HG03060 (cell line): ENCODE data around the gene KLF13.

Source experiments
- ATAC-seq: cut with Tn5 transposase; IDR thresholded peaks from one replicate; pipeline ENCODE4 v1.9.1; 2021; ENCODE audit warnings: low read depth, moderate number of reproducible peaks; ENCODE audit not compliant: unreplicated experiment

The KLF13 gene

GRCh38 chr15:31360843-31361763 is 34.5 kb downstream of the KLF13 start:
- ATAC-seq, result peak; percentile 40

DNA sequence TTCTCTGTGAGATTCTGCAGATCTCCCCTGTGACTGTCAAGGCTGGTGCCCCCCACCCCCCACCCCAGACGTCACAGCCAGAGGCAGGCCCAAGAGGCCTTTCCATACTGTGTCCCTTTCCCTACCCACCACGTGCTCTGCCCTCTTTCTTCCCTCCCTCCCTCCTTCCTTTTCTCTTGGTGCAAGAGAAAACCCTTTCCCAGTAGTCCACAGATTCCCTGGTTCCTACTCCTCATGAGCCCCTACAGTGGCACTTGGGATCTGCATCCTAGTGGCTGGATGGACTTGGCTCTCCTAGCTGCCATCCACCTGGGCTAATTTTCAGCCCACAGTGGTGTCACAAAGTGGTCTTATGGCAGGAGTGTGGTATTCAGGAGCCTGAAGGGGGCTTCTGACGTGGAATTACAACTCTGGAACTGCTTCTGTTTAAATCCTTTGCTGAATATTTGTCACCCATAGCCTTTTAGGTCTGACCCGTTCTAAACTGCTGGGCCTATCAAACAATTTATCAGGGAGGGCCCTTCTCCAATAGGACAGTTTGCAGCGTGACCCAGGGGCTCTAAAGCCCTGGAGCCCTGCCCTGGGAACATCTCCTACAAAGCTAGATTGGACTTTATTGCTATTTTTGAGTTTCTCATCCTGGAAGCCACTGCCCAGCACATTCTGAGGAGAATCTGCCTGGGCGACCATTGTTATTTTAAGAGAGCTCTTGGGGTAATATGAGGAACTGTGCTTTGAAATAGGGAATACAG is 35.3 kb downstream of the KLF13 start:
- no peak for ATAC-seq

DNA sequence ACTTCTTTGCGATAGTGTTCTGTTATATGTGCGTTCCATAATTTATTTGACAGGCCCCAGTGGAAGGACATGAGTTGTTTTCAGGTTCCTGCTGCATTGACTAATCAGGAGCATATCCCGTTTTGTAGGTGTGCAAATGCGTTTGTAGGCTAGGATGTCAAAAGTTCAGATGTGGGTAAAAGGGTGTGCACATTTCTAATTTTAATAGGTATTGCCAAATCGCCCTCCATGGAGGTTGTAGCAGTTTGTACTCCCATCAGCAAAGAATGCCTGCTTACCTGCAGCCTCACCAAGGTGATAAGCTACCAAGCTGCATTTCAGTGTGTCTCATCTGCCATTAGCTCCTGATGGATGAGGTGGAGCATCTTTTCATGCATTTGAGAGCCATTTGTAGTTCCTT is 36.3 kb downstream of the KLF13 start:
- no peak for ATAC-seq

GRCh38 chr15:31364301-31365031 is 37.8 kb downstream of the KLF13 start:
- ATAC-seq, result no peak

GRCh38 chr15:31365032-31365654 is 38.5 kb downstream of the KLF13 start:
- no peak for ATAC-seq

DNA sequence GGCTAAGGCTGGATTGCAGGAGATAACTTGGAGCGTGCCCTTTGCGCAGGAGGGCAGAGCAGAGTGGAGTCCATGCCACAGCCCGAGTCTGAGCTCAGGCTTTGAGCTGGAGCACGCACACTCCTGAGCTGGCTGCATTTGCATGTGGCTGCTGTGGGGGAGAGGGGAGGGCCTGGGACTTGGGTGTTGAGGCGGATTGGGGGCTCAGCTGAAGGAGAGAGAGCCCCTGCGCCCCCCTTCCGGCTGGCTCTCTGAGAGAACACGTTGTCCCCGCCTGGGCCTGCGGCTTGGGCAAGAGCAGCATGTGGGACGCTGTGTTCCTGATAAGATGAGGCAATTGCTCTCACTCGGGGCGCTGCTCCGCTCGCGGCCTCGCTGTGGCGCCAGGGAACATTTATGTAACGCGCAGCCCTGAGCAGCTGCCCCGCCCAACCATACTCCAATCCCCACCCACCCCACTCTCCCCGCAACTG is 39.1 kb downstream of the KLF13 start:
- ATAC-seq, result no peak

DNA sequence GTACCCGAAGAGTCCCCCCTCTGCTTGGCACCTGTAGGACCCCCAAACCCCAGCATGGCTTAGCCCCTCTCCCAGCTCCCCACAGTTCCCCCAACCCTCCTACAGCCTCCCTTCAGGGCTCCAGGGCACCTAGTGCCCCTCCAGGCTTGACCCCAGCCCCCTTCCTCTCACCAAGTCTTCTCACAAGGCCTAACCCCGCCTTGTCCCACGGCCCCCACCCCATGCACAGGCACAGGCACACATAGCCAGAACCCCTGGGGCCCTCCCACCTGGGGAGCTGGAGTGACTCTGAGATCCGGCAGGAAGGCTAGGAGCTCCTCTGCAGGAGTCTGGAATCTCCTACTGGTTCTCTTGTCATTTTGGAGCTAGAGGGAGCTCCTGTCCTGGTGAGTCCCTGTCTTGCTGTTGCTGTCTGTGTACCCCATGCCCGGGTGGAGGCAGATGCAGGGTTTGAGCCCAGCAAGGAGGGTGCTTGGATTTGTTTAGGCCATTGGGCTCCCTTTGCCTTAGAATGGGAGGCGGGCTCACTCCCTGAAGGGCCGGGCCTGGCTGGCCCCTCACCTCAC is 39.6 kb downstream of the KLF13 start:
- ATAC-seq, result no peak

DNA sequence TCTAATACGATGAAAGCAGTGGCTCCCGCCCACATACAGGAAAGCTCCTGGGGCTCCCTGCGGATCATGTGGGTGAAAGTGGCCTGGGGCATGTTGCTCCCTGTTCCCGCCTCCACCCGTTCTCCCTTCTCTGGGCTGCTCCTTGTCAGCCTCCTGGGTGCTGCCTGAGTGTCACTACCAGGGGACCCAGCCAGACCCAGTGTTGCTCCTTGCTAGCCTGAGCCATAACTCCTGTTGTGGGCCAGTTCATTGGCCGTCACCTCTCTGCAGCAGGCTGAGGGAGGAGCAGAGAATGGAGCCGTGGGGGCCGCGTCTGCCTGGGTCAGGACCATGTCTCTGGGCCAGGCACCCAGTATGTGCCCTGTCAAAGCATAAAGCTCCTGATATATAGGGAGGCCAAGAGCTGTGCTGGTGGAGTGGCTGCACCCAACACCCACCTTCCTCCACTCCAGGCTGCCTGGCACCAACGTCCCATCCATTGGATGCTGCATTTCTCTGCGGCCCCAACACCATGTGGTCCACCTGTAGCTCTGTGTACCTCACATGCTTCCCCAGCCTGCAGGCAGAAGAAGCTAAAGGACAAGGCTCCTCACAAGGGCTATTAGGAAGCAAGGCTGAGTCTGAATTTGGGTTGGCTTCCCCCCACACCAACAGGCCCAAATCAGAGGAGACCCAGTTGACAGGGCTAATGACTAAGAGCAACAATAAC is 40.5 kb downstream of the KLF13 start:
- no peak for ATAC-seq

DNA sequence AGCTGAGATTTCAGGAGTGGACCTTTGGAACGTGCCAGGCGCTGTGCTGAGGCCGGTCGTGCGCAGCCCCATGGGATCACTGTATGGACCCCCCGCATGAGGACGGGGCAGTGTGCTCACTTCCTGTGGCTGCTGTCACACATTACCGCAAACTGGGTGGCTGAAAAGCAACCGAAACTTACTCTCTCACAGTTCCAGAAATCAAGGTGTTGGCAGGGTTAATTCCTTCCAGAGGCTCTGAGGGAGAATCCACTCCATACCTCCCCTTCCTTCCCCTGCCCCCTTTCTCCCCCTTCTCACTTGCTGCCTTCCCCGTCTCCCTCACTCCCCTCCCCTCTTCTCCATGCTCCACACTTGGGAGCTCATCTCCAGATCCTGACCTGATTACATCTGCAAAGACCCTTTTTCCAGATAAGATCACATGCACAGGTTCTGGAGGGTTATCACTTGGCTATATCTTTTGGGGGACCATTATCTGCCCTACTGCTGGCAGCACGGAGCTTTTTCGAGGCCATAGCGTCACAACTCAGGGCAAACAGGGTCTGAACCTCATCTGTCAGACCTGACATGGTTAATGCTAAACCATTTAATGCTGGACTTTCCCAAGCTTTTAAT is 41.2 kb downstream of the KLF13 start:
- no peak for ATAC-seq

- ATAC-seq, result no peak
Observed at GRCh38 chr15:31369727-31370126, 43.1 kb downstream of the KLF13 start.

GRCh38 chr15:31371520-31372240 is 45.0 kb downstream of the KLF13 start:
- ATAC-seq, result no peak

DNA sequence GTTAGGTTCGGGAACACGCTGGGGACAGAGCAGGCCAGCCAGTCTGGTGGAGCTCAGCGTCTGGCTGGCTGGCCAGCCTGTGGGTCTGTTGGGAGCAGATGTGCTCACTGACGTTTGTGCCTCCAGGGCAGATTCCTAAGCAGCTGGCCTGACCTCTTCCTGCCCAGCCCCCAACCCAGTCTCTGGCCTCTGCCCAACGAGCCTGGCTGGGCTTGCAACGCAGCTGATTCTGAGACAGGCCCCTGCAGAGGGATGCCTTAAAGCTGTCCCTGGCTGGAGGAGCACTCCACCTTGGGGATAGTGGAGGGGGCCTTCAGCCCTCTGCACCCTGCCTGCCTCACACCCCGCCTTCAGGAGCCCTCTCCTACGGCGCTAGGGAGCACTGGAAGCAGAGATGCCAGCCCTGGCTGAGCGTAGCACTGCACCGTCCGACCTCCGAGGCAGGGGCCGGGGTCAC is 46.0 kb downstream of the KLF13 start:
- ATAC-seq, result no peak

- no peak for ATAC-seq
Observed at GRCh38 chr15:31373096-31373865, 46.6 kb downstream of the KLF13 start.

DNA sequence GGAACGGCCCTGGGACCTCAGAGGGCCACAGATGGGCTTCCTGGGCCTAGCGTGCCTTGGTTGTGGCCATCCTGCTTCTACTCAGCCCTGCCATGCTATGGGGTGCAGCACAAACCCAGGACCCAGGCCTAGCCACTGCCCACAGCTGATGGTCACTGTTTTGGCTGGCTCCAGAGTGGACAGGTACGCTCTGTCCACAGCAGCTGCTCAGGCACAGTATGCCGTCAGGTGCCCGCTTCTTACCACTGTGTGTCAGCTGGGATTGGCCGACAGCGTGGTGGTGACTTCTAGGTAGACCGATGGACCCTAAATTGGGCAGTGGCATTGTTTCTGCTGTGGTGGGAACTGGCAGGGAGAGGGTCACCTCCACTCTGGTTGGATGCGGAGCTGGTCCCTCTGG is 47.3 kb downstream of the KLF13 start:
- no peak for ATAC-seq

DNA sequence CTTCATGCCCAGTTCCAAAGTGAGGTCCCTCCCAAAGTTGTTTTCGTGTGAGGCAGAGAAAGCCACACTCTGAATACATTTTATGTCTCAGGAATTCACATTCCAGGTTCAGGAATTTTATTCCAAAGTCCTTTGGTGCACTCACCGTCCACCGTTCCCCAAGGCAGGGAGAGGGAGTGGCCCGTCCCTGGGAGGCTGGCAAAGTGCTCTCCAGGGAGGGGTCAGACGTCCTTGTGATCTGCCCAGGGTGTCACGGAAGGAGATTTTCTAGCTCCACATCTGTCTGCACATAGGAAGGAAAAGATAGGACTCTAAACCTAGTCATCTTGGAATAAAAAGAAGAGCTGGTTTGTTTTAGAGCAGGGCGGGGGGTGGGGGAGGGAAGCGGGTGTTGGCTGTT is 47.9 kb downstream of the KLF13 start:
- no peak for ATAC-seq

GRCh38 chr15:31374986-31375385 is 48.4 kb downstream of the KLF13 start:
- ATAC-seq, result no peak

DNA sequence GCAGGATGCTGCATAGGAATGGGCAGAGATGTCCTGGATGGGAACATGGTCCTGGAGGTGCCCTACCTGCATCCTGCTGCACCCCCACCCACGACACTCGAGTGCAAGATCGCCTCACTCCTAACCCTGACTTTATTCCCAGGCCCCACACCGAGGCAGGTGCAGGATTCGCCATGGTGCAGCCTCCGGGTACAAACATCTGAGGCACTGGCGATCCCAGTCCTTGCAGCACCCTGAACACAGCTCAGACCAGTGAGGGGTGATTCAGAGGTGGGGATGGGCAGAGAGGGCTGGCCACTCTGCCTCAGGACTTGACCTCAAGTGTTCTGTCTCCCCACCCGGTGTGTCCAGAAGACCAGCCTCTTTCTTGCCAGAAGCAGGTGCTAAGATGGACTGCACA is 49.1 kb downstream of the KLF13 start:
- no peak for ATAC-seq

- ATAC-seq, result no peak
Observed at GRCh38 chr15:31376511-31376910, 49.9 kb downstream of the KLF13 start.
